Measurements from ENCODE around the gene ZPR1.

- TF ChIP-seq ATF3 (IDR thresholded peaks at IDR 0.05) (peak; percentile 90), CTCF (IDR thresholded peaks at IDR 0.05; ENCODE audit: low read depth, low read length, missing input control) (no peak)
Measured at GRCh38 chr11:116813781-116814471, 26.1 kb upstream of the ZPR1 start.

All from liver (tissue), 3 donors.